MM.1S (cell line): ENCODE data around the gene PYGB.

ENCODE experiments used
- DNase-seq: peaks from one replicate; pipeline ENCODE4 v3.0.0-alpha.2; 2015
- H2AFZ ChIP-seq: fragments of 300-600 bp; sonication (generic); 2 replicates; pipeline ENCODE4 v1.6.0; 2016; ENCODE audit warnings: antibody characterized with exemption, low read length
- H3F3A ChIP-seq: fragments of 300-600 bp; sonication (generic); 2 replicates; pipeline ENCODE4 v1.6.1; 2016; ENCODE audit warnings: mild to moderate bottlenecking, antibody characterized with exemption, low read length, moderate library complexity, mixed read lengths; ENCODE audit not compliant: insufficient read depth
- H3K27ac ChIP-seq: fragments of 300-600 bp; sonication (generic); 2 replicates; pipeline ENCODE4 v1.5.1; 2016; ENCODE audit warnings: mild to moderate bottlenecking, low read length
- H3K27me3 ChIP-seq: fragments of 300-600 bp; sonication (generic); replicated peaks from 2 replicates; pipeline ENCODE4 v1.6.0; 2016; ENCODE audit warnings: low read length; ENCODE audit not compliant: insufficient read depth
- H3K36me3 ChIP-seq: fragments of 300-600 bp; sonication (generic); replicated peaks from 2 replicates; pipeline ENCODE4 v1.6.1; 2016; ENCODE audit warnings: mild to moderate bottlenecking, low read length, mixed read lengths; ENCODE audit not compliant: insufficient read depth
- H3K4me1 ChIP-seq: fragments of 300-600 bp; sonication (generic); 2 replicates; pipeline ENCODE4 v1.6.1; 2016; ENCODE audit warnings: low read length, mixed read lengths
- H3K4me2 ChIP-seq: fragments of 300-600 bp; sonication (generic); 2 replicates; pipeline ENCODE4 v1.6.0; 2016; ENCODE audit warnings: low read depth, low read length
- H3K4me3 ChIP-seq: fragments of 300-600 bp; sonication (generic); 2 replicates; pipeline ENCODE4 v1.5.1; 2016; ENCODE audit warnings: low read length, mixed read lengths
- H3K79me2 ChIP-seq: fragments of 300-600 bp; sonication (generic); 2 replicates; pipeline ENCODE4 v1.6.1; 2016; ENCODE audit warnings: mixed run types, low read length, mixed read lengths
- H3K9ac ChIP-seq: fragments of 300-600 bp; sonication (generic); 2 replicates; pipeline ENCODE4 v1.6.1; 2016; ENCODE audit warnings: low read length, mixed read lengths
- H3K9me2 ChIP-seq: fragments of 300-600 bp; sonication (generic); replicated peaks from 2 replicates; pipeline ENCODE4 v1.6.1; 2016; ENCODE audit warnings: mild to moderate bottlenecking, low read length, mixed read lengths; ENCODE audit not compliant: insufficient read depth
- H3K9me3 ChIP-seq: fragments of 300-600 bp; sonication (generic); replicated peaks from 2 replicates; pipeline ENCODE4 v1.6.1; 2016; ENCODE audit warnings: mild to moderate bottlenecking, low read length, mixed read lengths; ENCODE audit not compliant: insufficient read depth
- H4K20me1 ChIP-seq: fragments of 300-600 bp; sonication (generic); 2 replicates; pipeline ENCODE4 v1.6.1; 2016; ENCODE audit warnings: mild to moderate bottlenecking, low read length, moderate library complexity, mixed read lengths; ENCODE audit not compliant: insufficient read depth
- CTCF ChIP-seq: fragments of 300-600 bp; sonication (generic); IDR thresholded peaks from 2 replicates; pipeline ENCODE4 v1.5.1; 2016; ENCODE audit warnings: antibody characterized with exemption, low read length, mixed read lengths
- EZH2 ChIP-seq: fragments of 300-600 bp; sonication (generic); optimal IDR thresholded peaks from 2 replicates; pipeline ENCODE3; 2017; ENCODE audit warnings: low read depth, mild to moderate bottlenecking, antibody characterized with exemption, low read length, mixed read lengths
- EZH2phosphoT487 ChIP-seq: fragments of 300-600 bp; sonication (generic); IDR thresholded peaks from 2 replicates; pipeline ENCODE4 v1.6.1; 2018; ENCODE audit warnings: antibody characterized with exemption, low read length

Gene PYGB

GRCh38 chr20:25243416-25243979, 4.4 kb upstream of the PYGB start:
- H3K27ac ChIP-seq: no peak overlapping the region
- no peaks in the 10 kb centered on the region for H3K27me3 ChIP-seq
- TF ChIP-seq EZH2phosphoT487 (no peak), EZH2 (no peak), CTCF (no peak)
- no peak overlapping the region for H3K9ac ChIP-seq
- H3K4me2 ChIP-seq: no peak overlapping the region
- H3K9me3 ChIP-seq: no peaks in the 10 kb centered on the region
- no peak for DNase-seq
- no peaks in the 10 kb centered on the region for H3K9me2 ChIP-seq
- no peaks in the 10 kb centered on the region for H4K20me1 ChIP-seq
- peaks cover 11% of the 10 kb centered on the region for H3K4me1 ChIP-seq
- H3F3A ChIP-seq: peaks cover 5% of the 10 kb centered on the region; the same call in 1 of the 2 replicates
- no peak overlapping the region for H2AFZ ChIP-seq
- H3K4me3 ChIP-seq: no peak overlapping the region
- no peaks in the 10 kb centered on the region for H3K36me3 ChIP-seq
- H3K79me2 ChIP-seq: peaks cover under 1% of the 10 kb centered on the region

DNA sequence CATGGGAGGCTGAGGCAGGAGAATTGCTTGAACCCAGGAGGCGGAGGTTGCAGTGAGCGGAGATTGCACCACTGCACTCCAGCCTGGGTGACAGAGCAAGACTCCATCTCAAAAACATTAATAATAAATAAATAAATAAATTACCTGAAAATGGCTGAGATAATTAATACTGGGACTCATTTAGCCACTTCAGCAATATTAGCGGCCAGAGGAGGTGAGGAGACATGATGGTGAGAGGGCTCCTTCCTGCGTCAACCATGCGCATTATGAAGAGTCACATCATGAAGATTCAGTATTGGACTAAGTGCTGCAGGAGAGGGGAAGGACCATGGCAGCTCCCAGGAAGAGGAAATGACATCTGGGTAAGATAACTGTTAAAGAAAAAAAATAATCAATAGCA, 2.9 kb upstream of the PYGB start:
- Histone ChIP-seq H3K4me3 (no peak overlapping the region), H3K9me2 (no peaks in the 10 kb centered on the region), H4K20me1 (no peaks in the 10 kb centered on the region), H3K9ac (no peak overlapping the region), H3K36me3 (no peaks in the 10 kb centered on the region), H2AFZ (no peak overlapping the region), H3K79me2 (peaks cover 15% of the 10 kb centered on the region), H3K9me3 (no peaks in the 10 kb centered on the region), H3K27me3 (no peaks in the 10 kb centered on the region), H3K4me1 (peaks cover 17% of the 10 kb centered on the region), H3K4me2 (no peak overlapping the region), H3F3A (peaks cover 5% of the 10 kb centered on the region; the same call in 1 of the 2 replicates), H3K27ac (no peak overlapping the region)
- DNase-seq: no peak
- TF ChIP-seq EZH2phosphoT487: no peak
- TF ChIP-seq EZH2: no peak
- TF ChIP-seq CTCF: no peak

GRCh38 chr20:25245461-25245860, 2.4 kb upstream of the PYGB start:
- Histone ChIP-seq H3K4me3 (no peak overlapping the region), H3K9me2 (no peaks in the 10 kb centered on the region), H3K36me3 (no peaks in the 10 kb centered on the region), H3K9me3 (no peaks in the 10 kb centered on the region), H3K27me3 (no peaks in the 10 kb centered on the region), H3K27ac (no peak overlapping the region), H3F3A (peaks cover 5% of the 10 kb centered on the region; the same call in 1 of the 2 replicates), H4K20me1 (no peaks in the 10 kb centered on the region), H3K4me1 (peaks cover 22% of the 10 kb centered on the region), H3K79me2 (peaks cover 20% of the 10 kb centered on the region), H3K9ac (no peak overlapping the region), H3K4me2 (no peak overlapping the region), H2AFZ (no peak overlapping the region)
- DNase-seq: no peak
- TF ChIP-seq EZH2phosphoT487: no peak
- TF ChIP-seq EZH2: no peak
- no peak for TF ChIP-seq CTCF
